GM12892 (cell line): ENCODE results near the gene PSMA6.

ENCODE experiments used
- POLR2A ChIP-seq: IDR thresholded peaks from 2 replicates; pipeline ENCODE4 v1.6.1; 2011; ENCODE audit warnings: low read depth, low read length, control low read depth
- POLR2AphosphoS5 ChIP-seq: IDR thresholded peaks from 2 replicates; pipeline ENCODE4 v1.6.1; 2011; ENCODE audit warnings: low read depth, low read length, control low read depth

- TF ChIP-seq POLR2A (no peak), POLR2AphosphoS5 (no peak)
These were observed 43.4 kb downstream of the PSMA6 start for GRCh38 chr14:35335388-35336092.
